HuH-7.5 (cell line): ENCODE results near the gene NSUN4.
"Not testable (repeated sequence)": the region's sequence is repeated elsewhere in the genome, so short reads cannot be mapped to it uniquely, and the experiment has no call there.

Experiments used
- DNase-seq: peaks from one replicate; pipeline ENCODE4 v3.0.0; 2011; ENCODE audit warnings: low spot score

NSUN4 gene

GRCh38 chr1:46367701-46368100 lies 27.1 kb downstream of the NSUN4 start:
- not testable (repeated sequence) for DNase-seq

DNA sequence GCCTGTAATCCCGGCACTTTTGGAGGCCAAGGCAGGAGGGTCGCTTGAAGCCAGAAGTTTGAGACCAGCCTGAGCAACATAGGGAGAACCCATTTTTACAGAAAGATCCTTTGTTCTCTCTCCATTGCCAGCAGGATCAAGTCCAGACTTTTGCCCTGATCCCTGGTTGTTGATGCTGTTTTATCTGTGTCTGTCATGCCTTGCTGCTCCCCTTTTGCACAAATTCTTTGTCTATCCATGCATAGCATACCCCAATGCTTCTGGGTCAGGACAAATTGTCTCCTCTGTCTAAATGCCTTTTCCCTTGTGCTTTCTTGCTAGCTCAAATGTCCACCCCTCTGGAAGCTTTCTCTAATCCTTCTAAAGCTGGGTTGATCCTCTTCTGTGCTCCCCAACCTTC lies 28.2 kb downstream of the NSUN4 start:
- no peak for DNase-seq

DNA sequence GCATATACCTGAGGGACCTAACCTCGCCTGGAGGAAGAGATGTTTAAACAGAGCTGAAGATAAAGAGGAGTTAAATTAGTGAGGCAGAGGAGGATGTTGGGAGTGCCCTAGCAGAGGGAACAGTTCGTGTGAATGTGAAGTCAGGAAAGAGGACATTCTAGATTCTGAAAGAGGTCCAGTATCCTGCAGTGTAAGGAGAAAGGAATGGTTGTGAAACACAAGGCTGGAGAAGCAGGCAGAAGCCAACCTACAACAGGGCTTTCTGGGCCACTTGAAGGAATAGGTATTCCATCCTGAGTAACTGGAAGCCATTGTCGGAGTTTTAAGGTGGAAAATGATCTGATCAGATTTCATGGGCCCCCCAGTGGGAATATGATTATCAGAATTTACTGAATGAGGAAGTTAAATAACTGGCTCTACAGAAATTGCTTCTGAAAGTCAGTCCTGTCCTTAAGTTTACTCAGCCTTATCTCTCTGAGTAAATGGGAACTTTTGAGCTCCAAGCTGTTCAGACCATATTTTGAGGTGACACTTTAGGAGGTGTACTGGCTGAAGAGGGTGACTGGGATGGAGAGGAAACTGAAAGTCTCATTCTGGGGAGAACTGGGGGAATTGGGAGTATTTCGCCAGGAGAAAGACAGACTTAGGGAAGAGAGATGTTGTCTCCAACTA lies 29.1 kb downstream of the NSUN4 start:
- no peak for DNase-seq

GRCh38 chr1:46370214-46370633 lies 29.6 kb downstream of the NSUN4 start:
- DNase-seq = no peak

GRCh38 chr1:46372431-46372830 lies 31.8 kb downstream of the NSUN4 start:
- DNase-seq = no peak

GRCh38 chr1:46379996-46380395 lies 39.4 kb downstream of the NSUN4 start:
- no peak for DNase-seq

GRCh38 chr1:46380508-46380907 lies 39.9 kb downstream of the NSUN4 start:
- no peak for DNase-seq

GRCh38 chr1:46393510-46393909 lies 52.9 kb downstream of the NSUN4 start:
- no peak for DNase-seq

- peak; percentile 83 for DNase-seq
Observed at GRCh38 chr1:46394108-46394871, 53.7 kb downstream of the NSUN4 start, which contains the start of gene FAAH. FAAH (plus strand) TSS chr1:46394317; CDS start chr1:46394349, 32 bp downstream.

- DNase-seq = no peak
Observed at GRCh38 chr1:46394872-46395465, 54.4 kb downstream of the NSUN4 start.

GRCh38 chr1:46396441-46397398 lies 56.1 kb downstream of the NSUN4 start:
- no peak for DNase-seq

DNA sequence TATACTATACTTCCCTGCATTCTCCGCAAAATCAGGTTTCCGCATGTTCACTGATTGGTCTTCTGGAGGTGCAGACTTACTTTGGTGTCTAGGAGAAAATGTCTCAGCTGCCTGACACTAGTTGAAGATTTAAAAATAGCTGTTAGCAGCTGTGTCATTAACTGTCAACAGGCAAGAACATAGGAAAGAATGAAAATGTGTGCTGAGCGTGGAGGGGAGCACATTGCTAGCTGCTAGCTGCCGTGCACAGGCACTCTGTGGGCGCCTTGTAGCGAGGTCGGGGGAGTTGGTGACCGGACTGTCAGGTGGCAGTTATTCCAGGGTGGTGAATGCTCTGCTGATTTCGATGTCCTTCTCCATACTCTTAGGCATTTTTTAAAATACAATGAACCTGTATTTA lies 58.7 kb downstream of the NSUN4 start:
- DNase-seq = no peak

DNA sequence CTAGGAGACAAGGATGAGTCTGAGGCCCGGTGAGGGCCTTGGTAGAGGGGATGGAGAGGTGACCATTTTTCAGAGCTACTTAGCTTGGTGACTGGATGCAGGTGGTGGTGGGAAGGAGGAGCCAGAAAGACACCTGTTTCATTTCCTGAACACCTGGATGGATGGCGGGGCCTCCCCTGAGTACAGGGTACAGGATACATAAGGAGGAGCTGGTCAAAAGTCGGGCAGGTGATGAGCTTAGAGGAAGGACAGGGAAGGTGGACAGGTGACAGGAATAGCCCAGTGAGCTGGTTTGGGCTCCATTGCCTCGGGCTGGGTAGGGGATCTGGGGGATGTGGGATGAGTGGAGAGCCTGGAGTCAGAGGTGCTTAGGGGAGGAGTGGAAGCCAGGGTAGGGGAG lies 59.8 kb downstream of the NSUN4 start:
- no peak for DNase-seq

GRCh38 chr1:46401154-46401913 lies 60.7 kb downstream of the NSUN4 start:
- DNase-seq = no peak

DNA sequence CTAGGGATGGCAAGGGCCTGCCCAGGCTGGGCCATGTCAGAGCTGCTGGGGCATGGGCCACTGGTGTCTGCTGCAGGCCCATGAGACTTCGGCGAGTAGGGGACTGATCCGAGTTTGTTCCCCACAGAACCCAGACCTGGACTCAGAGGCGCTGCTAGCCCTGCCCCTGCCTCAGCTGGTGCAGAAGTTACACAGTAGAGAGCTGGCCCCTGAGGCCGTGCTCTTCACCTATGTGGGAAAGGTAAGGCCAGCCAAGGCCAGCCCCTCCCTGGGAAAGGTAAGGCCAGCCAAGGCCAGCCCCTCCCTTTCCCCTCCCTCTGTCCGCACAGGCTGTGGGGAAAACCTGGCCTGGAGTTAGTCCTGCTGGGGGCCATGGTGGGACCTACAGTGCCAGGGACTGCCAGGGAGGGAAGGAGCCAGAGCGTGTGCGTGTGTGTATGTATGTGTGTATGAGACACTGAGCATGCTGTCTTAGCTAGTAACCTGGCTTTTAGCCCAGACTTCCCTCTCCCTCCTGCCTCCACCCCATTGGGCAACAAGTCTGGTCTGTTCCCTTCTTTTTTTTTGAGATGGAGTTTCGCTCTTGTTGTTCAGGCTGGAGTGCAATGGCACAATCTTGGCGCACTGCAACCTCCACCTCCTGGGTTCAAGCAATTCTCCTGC lies 61.5 kb downstream of the NSUN4 start:
- DNase-seq = peak; percentile 63

GRCh38 chr1:46403916-46404315 lies 63.3 kb downstream of the NSUN4 start:
- no peak for DNase-seq

DNA sequence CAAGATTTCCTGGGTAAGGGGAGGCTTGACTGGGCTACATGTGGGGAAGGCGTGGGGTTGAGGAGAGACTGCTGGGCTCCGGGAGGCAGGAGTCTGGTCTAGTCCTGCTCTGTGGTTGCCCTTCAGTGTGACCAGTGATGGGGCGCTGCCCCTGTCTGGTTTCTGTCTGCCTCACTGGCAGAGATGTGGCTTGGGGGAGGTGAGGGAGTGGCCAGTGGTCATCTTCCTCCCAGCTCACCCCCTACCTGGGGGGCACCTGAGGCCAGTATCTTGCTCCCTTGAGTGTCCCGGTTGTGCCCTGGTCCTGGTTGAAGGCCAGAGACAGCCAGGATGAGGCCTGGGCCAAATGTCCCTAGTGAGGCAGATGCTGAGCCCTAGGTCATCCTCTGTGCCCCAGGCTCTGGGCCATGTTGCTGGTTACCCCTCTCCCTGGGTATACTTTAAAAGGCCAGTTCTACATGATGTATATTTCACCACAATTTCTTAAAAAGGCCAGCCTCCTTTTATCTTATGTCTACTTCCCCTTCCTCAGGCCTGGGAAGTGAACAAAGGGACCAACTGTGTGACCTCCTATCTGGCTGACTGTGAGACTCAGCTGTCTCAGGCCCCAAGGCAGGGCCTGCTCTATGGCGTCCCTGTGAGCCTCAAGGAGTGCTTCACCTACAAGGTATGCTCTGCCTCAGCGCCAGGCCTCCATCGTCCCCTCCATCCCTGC lies 64.0 kb downstream of the NSUN4 start:
- DNase-seq = no peak

DNA sequence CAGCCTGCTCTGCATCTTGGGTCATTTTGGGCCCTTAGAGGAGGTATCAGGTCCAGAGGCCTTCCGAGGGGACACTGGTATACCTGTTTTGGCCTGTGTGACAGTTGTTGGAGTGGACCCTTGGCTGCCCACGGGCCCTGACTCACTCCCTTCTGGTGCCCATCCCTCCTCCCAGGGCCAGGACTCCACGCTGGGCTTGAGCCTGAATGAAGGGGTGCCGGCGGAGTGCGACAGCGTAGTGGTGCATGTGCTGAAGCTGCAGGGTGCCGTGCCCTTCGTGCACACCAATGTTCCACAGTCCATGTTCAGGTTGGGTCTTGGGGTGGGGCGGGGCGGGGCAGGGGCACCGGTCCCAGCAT lies 64.6 kb downstream of the NSUN4 start:
- no peak for DNase-seq

DNA sequence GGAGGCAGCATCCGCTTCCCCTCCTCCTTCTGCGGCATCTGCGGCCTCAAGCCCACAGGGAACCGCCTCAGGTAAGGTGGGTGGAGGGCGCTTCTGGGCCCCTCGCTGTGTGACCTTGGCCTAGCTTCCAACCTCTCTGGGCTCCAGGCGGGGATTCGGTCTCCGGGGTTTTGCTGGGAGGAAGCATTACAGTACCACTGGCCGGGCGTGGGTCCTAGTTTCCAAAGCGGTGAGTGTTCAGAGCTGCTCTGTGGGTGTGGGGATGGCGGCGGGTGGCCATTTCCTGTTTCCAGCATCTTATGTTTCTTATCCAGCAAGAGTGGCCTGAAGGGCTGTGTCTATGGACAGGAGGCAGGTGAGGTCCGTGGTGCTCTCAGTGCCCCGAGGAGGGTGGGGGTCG lies 65.1 kb downstream of the NSUN4 start:
- no peak for DNase-seq
